ENCODE data around the gene SUFU.
A peak's percentile ranks its signal among the peaks of the same experiment; 100 is the strongest.

SUFU gene

DNA sequence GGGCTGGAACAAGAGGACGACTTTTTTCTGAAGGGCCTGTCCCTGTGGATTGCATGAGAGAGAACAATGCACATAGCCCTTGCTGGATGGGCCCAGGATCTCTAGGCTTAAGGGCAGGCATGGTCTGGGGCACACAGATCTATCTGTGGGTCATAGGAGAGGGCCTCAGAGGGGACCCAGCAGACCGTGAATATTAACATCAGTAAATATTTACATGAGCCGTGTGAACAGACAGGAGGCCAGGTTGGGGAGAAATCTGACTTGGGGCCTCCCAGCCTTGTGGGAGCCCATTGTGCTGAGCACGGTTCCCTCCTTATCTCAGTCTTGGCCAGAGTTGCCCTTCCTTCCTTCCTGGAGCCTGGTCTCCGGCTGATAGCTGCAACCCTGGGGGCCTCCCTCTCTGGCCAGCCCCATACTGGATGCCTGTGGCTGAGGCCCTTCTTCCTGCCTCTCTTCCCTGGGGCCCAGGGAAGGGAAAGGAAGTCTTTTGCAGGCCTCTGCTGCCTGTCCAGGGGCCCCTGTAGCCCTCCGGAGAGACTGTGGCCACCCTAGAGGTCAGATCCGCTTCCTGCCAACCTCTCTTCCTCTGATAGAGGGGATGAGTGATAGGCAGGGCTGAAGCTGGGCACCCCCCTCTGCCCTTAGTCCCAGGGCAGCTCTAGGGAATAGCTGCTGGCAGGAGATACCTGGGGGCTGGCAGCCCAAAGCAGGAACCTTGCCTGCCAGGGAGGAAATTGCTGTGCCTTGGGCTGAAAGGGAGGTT is 96.0 kb downstream of the SUFU start:
- DNase-seq, result no peak

DNA sequence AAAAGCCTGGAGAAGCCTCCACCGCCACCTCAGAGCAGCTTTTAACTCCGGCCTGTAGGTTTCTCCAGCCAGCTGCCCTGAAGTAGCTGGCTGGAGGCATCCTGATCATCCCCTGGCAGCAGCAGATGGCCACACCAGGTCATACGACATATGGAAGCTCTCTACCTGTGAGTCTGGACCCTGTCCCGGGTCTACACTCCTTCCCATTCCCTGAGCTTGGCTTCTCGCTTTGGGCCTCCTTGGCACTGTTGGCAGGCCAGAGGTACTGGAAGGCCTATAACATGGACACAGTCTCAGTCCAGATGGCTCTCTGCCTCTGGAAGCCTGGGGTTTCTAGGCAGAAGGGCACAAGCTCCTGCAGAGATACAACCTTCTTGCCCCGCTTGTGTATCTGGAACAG is 97.0 kb downstream of the SUFU start:
- no peak for DNase-seq

DNA sequence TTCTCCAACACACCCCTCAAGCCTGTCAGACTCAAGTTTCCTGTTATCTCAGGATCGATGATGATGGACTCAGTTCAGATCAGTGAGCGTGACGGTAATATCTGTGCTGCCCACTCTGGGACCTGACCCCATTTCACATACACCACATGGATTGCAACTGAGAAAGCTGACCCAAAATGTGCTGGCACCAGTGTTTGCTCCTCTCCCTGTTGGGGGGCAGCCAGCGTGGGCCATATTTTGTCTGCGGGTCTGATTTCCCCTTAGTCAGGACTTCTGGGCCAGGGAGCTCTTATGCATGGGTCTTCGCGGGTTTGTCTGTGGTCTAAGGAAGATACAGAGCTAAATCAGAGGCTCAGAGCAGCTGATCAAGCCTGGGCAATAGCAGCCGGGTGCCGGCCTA is 97.9 kb downstream of the SUFU start:
- no peak for DNase-seq

DNA sequence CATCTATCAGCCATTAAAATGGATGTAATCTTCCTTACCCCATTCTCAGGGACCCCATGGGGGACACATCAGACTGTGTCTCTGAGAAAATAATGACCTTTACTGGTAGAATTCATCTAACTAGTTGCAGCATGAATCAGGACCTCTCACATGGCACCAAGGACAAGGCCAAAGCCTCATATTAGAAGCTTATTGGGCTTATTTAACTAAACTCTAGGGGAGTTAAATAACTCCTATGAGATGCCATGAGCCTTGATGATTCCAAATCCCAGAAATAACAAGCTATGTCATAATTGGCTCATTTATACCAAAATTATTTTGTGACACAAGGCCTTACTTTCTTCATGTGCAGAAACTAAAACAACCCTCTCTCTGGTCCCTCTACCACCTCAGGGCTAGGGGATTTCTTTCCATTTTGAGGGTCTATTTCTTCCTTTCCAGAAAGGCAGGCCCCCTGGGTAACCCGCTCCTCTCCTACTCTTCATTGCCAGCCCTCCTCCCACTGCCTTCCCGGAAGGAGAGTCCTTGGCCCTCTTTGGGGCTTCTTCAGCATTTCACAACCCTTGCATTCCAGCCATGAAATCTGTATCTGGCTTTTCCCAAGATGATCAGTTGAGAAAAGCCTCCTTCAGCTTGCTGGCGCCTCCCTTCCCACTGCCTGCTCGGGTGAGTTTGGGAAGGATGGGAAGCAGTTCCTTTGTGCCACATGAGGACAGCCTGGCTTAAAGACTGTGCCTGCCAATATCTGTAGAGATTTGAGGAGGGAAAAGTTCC is 98.7 kb downstream of the SUFU start:
- DNase-seq, result no peak

DNA sequence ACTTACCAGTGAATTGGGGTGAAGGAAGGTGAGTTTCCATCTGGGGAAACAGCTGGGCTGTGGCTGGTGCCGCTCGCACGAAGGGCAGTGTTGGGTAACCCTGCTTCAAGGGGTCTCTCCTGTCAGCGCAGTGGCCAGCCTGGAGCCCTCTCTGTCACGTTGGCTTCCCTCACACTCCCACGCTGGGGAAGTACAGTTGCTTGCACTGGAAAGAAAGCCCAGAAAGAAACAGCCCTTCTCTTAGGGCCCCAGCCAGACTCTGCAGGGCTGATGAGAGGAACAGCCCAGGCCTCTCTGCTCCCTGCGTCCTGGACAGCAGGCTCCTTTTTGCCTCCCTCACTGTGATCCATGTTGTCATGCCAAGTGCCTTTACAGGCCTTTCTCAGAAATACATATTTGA is 100.2 kb downstream of the SUFU start:
- no peak for DNase-seq

DNA sequence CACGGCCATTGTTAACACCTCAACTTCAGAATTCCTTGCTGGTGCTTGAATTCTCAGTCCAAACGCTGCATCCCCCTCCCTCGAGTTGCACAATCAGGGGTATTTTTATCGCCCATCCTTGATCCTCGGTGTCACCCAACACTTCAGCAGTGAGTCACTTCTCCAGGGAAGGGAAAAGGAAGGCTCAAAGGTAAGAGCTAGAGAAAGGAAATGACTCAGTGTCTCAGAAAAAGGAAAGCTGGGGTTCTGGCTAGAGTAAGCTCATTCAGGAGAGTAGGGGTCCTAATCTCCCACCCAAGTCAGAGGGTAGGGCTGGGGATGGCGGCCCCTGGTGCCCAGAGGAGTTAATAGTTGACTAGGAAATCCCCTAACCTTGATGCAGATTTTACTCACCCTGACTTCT is 100.7 kb downstream of the SUFU start:
- no peak for DNase-seq

DNA sequence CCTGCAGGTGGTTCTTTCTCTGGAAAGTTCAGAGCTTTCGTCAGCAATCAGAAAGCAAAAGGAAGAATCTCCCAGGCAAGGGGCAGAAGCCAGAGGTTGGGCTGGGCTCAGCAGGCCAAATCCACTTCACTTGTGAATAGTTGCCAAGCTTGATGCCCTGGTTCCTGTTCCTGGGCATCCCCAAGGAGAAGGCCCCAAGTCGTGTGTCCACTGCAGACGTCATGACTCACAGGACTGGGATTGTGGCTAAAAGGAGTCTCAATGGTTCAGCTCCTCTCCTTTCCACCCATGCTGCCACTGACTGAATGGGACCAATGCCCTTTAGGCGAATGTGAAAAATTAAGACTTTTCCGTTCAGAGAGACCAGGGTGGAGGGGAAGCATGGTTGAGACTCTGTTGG is 101.9 kb downstream of the SUFU start:
- DNase-seq, result no peak

DNA sequence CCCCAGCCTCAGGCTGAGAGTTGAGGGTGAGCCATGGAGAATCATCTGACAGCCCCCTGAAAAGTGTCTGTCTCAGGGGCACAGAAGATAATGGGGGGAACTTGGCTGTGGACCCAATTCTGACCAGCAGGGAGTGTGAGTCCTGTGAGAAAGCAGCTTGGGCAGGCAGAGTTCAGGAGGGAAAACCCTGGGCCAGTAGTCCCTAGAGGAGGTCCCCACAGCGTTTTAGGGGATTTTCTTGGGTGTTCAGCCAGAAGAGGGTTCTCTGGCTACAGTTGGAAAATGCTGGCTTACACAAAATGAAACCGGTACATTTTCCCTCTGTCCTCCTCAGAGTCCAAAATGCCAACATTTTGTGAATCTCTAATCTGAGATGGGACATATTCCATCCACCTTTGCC is 104.7 kb downstream of the SUFU start:
- no peak for DNase-seq

DNA sequence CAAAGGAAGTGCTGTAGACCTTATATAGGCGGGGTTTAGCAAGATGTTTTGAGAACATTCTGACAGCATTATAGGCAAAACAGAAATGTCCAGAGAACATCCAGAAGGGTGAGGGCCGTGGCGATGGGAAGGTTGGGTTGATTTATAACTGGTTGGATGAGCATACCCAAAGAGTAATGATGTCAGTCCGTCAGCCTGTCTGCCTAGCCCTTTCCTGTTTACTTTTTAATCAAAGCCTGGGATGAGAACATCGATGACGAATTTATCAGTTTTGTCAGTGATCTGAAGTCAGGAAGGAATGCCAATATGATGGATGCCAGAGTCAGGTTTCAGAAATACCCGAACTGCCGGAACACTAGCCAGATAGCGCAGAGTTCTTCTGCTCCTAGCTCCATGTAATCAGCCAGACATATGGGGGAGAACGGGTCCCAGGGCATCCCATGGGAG is 106.7 kb downstream of the SUFU start:
- DNase-seq, result no peak

DNA sequence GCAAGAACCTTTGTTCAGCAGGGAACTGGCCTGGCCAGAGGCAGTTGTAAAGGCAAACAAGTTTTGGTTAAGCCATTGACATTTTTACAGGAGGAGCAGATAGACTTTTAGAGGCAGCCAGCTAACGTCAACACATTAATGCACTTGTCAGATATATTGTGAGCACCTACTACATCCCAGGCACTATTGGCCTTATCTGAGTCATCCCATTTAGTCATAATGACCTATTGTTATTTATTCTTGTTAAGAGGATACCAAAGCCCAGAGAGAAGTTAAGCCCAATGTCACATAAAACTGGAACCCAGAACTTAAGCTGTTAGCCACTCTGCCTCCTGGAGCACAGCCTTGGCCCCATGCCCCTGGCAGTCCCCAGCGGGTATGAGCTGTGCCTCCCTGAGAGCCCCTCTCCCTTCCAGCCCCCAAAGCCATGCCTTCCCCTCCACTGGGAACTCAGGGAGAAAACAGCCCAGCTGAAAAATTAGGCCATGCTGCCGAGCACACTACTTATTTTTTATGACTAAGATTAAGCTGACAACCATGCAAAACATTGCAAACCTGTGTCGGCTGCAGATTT is 107.8 kb downstream of the SUFU start:
- DNase-seq, result no peak

DNA sequence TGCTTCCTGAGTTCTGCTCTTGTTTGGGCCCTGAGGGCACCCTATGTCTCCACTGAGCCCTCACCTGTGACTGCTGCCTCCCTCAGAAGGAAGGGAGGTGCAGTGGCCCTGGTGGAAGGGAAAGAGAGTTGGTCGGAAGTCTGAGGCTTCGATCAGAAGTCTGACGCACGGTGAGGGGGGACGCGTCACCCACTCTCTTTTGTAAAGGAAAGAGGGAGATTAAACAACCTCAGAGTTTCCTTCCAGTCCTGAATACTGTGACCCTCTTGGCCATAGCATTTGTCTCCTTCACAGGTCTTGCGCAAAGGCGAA is 109.1 kb downstream of the SUFU start:
- DNase-seq, result peak; percentile 38

DNA sequence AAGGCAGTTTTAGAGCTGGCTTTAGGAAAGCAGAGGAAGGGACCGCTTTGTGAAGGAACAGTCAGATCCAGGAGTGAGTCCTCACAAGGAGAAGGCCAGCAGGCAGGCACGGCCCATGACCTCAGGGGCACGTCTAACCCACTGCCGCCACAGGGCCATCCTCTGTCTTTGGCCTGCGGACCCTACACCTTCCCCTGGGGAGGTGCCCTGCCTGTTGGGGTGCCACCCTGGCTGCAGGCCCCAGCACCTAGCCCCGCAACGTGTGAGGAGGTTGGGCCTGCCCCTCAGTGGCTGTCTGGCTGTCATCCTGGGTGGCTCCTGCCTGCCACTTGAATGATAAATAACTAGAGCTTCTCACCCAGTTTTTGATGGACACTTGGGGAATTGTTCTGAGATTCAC is 109.5 kb downstream of the SUFU start:
- no peak for DNase-seq

DNA sequence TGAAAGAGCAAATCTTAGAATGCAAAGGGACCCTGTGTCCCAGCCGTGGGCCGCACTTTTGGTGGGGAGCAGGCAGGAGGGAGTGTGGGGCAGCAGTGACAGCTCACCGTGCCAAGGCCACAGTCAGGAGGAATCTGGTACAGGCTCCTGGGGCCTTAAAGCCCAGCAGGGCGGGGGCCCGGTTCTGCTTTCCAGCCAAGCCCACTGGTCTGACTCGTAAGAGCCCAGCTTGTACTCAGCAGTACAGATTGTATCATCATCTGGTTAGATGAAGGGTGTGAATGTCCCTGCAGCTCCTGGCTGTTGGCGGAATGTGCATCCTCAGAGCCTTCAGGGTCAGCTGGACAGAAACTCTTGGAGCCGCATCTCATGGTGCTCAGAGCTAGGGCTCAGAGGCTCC is 110.0 kb downstream of the SUFU start:
- no peak for DNase-seq

DNA sequence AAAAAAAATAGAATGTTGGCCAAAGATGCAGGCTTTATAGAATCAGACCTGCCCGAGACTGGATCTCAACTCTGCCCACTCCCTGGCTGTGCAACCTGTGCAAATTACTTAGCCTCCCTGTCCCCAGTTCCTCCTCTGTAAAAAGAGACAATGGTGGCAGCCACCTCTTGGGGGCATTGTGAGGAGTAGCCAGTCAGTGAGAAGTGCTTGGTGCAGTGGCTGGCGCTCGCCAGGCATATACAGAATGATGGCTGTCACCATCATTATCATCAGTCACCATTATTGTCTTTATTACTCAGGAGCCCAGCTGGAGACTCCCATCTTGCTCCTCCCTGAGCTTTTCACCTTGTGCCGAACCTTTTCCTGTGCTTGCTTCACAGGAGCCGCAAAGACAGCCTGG is 111.1 kb downstream of the SUFU start:
- DNase-seq, result no peak

DNA sequence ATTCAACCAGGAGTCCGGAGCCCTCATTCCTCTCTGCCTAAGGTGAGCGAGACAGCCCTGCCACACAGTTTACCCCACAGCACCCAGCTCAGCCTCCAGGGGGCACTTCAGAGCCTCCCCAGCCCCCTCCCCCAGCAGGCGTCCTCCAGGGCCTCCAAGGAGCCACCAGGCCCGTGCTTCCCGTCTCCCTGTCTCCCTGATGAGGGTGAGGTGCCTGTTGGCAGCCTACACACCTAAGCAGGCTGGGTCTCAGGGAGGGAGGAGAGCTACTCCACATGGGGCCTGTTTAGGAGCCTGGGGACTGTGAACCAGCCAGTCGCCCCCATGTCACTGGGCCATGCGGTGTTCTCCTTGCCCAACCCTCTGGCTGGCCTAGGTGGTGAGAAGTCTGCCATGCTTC is 111.6 kb downstream of the SUFU start:
- DNase-seq, result peak; percentile 18

DNA sequence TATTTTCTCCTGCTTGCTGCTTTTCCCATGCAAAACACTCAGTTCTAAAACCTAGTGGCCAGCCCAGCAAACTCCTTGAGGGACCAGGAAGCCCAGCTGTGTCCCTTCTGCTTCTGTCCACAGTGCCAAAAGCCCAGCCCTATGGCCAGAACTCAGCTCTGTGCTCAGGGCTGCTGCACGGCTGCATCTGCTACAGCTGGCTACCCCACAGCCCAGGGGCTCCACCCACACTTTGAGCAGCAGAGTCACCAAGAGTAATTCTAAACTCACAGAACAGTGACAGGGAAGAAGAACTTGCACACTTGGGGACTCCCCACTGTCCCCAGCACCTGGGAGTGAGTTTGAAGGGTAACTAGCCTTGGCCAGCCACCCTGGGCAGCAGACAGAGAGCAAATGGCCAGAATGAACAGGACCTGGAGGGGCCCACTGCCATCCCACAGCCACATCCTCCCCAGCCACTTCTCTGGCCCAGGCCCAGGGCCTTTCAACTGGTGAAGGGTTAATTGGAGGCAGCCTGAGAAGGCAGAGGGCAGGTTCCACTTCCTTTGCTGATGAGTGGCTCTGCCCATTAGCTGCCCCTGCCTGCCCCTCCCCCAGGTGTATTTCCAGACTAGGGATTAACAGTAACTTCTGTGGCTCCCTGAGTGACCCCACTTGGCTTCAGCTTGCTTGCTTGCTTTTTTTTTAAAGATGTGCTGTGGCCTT is 112.4 kb downstream of the SUFU start:
- no peak for DNase-seq

DNA sequence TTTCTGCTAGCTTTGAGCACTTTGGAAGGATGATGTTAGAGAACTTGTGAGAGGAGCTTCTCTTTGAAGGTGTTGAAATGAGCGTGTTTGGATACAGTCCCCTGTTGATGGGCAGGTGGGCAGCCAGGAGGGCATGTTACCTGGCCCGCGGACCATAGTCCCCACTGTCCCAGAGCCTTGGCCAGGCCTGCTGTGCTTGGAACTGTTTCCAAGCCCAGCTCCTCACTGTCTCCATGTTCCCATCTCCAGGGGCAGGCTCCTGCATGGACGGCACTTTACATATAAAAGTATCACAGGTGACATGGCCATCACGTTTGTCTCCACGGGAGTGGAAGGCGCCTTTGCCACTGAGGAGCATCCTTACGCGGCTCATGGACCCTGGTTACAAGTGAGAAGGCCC is 113.3 kb downstream of the SUFU start:
- DNase-seq, result no peak

DNA sequence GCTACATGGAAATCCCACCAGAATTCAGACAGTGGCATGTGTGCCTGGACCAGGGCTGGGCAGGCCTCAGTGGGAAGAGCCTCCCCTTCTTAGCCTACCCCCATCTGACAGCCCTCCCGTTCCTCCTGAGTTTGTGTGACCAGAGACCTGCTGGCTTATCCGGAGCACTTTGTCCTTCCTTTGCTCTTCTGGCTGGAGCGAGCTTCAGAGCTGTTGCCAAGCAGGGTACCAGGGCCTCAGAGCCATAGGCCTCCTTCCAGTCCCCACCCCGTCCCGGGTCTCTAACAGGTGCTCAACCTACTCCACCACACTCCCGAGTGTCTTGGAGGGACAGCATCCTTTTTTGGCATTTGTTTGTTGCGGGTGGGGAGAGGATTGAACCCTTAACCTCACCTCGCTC is 114.0 kb downstream of the SUFU start:
- DNase-seq, result no peak

DNA sequence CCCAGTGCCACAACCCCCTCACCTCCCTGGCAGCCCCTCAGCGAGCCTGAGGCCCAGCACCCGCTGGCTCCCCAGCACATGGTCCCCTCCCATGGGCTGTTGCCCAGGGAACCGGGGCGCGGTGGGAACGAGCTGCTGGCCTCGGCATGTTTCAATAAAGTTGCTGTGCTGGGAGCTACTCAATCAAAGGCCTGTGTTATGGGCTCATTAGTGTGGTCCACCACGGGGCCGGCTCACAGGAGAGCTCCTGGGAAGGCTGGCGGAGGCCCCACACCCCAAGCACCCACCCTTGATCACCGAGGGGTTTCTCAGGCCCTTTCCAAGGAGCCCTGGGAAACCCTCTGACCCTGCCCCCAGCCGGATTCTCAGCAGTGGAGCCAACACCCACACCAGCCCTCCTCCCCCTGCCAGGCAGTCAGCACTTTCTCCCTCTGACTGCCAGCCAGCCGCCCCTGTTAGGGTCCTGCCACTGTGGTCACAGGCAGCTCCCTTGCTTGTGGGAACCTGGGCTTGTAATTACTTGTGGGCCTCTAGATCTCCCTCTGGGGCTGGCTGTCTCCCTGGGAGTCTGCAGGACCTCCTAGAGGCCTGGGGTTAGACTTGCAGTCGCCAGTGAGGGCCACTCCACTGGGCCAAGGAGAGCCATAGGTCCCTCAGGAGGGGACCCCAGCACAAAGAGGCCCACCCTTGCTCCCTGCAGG is 115.7 kb downstream of the SUFU start:
- DNase-seq, result no peak

DNA sequence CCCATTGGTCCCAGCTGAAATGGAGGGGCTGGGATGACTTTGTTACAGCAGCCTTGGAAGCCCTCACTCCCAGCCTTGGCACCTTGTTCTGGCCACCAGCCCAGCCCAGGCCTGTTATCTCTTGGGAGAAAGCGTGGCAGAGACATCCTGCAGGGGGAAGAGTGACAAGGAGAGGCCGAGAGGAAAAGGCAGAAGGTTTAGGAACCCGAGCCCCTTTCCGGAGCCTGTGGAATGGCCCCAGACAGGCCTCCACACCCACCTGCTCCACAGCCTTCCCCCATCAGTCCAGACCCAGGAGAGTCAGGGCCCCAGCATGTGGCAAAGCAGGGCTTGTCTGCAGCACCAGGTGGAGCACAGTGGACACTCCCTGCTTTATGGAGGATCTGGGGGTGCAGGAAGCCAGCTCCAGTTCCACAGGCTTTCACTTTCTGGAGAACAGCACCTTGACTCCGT is 116.4 kb downstream of the SUFU start:
- no peak for DNase-seq

DNA sequence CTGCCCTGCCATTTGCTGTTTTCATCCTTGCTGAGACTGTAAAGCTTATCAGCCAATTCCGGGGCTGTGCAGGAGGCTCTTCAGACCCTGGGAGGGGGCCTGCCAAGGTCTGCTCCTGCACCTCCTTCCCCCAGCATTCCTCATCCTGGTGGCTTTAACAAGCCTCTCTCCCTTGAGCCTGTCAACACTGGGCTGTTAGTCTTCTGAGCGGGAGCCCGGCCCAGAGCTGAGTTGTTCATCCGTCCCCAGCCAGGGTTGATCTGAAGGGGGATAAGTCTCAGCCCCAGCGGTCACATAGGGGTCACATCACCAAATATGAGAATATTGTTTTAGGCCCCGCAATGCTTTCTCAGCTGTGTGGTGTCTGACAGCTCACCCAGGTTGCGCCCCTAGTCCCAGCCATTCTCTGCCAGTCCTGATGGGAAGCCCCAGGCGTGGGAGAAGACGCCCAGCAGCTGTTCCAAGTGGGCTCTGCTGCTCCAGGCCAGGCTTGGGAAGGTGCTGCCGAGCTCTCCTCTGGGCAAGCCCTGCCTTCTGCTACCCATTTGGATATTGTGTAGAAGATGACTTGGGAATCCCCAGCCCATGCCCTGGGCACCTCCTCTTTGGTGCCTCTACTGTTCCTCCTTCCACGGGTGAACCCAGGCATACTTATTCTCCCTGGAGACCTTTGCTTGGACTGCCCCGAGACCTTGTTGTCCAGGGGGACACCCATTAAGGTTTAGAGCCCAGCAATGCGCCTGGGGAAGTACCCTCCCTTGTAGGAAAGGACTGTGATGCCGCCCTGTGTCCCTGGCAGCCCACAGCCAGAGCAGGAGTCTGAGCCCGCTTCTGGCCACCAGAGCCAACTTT is 117.0 kb downstream of the SUFU start:
- DNase-seq, result no peak
